ENCODE measurements around the gene PAGE2.
"Not testable (repeated sequence)": the region's sequence is repeated elsewhere in the genome, so short reads cannot be mapped to it uniquely, and the experiment has no call there.

The PAGE2 gene

DNA sequence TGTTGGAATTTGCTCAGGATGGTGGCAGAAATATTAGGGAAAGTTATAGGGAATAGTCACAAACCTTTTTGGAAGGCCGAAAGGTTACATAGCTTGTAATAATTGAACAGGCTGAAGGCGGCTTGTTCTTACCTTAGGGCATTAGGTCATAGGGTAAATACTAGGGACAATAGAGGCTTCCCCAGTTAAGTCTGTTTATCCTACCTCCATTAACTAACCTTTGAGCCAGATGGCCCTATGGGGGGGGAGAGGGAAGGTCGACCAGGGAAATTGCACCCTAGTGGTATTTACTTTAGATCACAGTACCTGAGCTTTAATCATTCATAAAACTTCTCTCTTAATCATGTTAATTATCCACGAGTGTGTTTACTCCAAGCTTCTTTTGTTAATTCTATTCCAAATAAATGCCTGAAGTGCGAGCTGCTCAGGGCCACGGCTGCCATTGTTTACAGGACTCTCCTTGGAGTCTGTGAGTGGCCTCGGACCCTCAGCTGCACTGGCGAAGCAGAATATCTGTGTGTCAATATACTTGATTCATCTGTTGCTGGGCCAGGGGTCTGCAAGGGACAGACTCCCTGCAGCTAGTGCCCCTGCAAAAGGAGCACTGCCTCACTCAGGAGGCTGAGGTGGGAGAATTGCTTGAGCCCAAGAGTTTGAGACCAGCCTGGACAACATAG, 22.9 kb downstream of the PAGE2 start:
- no peak for TF ChIP-seq ZFX (IDR thresholded peaks at IDR 0.05)
- TF ChIP-seq, protein P1, sequence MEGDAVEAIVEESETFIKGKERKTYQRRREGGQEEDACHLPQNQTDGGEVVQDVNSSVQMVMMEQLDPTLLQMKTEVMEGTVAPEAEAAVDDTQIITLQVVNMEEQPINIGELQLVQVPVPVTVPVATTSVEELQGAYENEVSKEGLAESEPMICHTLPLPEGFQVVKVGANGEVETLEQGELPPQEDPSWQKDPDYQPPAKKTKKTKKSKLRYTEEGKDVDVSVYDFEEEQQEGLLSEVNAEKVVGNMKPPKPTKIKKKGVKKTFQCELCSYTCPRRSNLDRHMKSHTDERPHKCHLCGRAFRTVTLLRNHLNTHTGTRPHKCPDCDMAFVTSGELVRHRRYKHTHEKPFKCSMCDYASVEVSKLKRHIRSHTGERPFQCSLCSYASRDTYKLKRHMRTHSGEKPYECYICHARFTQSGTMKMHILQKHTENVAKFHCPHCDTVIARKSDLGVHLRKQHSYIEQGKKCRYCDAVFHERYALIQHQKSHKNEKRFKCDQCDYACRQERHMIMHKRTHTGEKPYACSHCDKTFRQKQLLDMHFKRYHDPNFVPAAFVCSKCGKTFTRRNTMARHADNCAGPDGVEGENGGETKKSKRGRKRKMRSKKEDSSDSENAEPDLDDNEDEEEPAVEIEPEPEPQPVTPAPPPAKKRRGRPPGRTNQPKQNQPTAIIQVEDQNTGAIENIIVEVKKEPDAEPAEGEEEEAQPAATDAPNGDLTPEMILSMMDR (conservative IDR thresholded peaks at IDR 0.05), result no peak
- no peak overlapping the region for H3K27ac ChIP-seq

DNA sequence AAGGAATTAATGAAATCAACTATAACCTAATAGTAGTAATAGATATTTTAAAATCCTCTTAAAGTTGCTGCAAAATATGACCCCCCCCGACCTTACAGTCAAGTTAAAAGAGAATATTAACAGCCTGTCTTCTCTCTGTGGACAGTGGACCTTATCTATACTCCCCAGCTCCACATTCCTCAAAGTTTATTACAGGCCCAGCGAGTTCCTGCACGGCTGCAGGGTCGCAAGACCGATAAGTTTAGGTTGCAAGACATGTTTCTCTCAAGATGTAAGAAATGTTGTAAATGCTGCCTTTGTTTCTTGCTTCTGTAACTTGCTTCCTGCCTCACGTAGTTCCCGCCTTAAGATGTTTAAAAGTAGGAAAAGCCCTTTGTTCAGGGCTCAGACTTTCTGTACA, 27.8 kb downstream of the PAGE2 start:
- H3K27ac ChIP-seq, result not testable (repeated sequence)

DNA sequence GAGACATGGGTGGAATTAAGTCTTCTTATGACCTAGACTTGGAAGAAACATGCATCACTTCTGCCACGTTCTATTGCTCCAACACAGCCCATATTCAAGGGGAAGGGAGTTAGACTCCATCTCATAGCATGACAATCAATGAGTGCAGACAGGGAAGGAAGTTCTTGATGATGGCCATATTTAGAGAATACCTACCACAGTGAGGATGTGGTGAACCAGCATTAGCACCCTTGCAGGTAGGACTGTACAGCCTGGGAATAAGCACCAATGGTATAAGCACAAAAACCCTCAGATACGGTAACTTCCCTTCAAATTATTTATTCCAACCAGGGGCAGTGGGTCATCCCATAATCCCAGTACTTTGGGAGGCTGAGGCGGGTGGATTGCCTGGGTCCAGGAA, 29.8 kb downstream of the PAGE2 start:
- no peak for TF ChIP-seq ZFX (IDR thresholded peaks at IDR 0.05)
- H3K27ac ChIP-seq, result no peak overlapping the region

DNA sequence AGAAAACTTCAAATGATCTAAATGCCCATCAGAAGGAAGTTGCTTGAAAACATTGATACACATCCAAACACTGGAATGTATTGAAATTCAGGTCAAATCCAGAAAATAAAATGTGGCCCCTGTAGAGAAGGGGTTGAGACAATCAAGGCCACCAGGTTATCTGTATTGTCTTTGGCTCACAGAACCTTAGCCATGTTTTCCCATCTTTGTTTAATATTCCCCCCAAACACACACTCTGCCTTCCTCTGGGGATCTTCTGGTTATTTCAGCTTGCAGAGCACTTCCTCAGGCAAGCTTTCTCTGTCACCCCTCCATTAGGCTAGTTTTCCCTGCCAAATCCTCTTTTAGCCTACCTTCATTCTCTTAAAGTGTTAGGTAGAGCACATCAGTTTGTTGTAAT, 30.5 kb downstream of the PAGE2 start:
- TF ChIP-seq ZFX (IDR thresholded peaks at IDR 0.05), result no peak
- TF ChIP-seq, protein P1 (conservative IDR thresholded peaks at IDR 0.05), result no peak
- H3K27ac ChIP-seq, result no peak overlapping the region

DNA sequence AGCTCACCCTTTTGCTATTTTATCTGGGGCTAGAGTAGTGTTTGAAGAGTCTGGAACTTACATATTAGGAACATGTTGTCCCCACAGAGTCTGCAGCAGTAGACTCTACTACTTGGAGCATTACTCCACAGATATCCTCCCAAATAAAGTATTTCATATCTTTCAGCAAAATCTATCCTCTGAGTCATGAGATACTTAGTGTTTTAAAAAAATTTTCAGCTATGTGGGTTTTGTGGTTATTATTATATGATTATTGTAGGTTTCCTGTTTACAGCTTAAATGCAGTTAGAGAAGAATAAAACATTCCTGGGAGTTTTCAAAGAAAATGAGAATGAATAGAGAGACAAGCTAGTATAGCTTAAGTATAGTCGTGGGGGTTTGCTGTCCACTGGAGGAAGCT, 30.9 kb downstream of the PAGE2 start:
- no peak for TF ChIP-seq ZFX (IDR thresholded peaks at IDR 0.05)
- TF ChIP-seq, protein P1 (conservative IDR thresholded peaks at IDR 0.05), result no peak
- no peak overlapping the region for H3K27ac ChIP-seq

- no peak overlapping the region for H3K27ac ChIP-seq
- TF ChIP-seq, protein P1 (conservative IDR thresholded peaks at IDR 0.05), result no peak
- TF ChIP-seq ZFX (IDR thresholded peaks at IDR 0.05), result no peak
Observed at GRCh38 chrX:55120761-55121358, 32.0 kb downstream of the PAGE2 start.

DNA sequence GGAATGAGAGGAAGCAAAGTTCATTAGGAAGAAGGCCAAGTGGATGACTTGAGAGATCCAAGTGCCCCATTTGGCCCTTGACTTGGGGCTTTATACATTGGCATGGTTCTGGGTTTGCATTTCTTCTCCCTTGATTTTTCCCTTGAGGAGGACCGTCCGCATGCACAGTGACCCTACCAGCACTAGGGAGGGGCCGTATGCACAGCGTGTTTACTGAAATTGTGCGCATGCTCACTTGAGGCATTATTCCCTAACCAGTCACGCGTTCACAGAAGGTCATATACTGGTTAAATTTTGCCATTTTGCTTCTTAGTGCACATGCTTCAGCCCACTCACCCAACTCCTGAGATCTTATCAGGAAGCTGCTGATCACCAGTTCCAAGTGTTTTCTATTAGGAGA, 35.1 kb downstream of the PAGE2 start:
- no peak overlapping the region for H3K27ac ChIP-seq
- TF ChIP-seq, protein P1 (conservative IDR thresholded peaks at IDR 0.05), result no peak
- TF ChIP-seq ZFX (IDR thresholded peaks at IDR 0.05), result no peak

DNA sequence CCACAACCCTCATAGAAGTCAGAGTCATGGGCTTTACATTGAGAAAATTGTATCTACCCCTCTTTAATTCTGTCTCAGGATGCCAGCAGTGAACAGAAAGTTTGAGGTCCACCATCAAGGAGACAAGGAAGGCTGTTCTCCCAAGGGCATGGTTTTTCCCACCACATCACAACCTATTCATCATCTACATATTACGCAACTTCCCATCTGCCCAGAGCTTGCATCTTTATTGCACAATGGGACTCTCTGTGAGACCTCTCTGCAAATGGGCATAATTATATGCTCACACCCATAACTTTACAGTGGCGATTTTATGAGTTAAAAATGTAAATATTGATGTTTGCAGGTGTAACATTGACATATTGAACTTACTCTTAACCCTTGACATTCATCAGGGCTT, 38.9 kb downstream of the PAGE2 start:
- no peak overlapping the region for H3K27ac ChIP-seq
- TF ChIP-seq ZFX (IDR thresholded peaks at IDR 0.05), result no peak
- TF ChIP-seq, protein P1 (conservative IDR thresholded peaks at IDR 0.05), result no peak

Data from C4-2B (cell line).